ENCODE measurements around the gene KCNMB3.
"Not testable (repeated sequence)": the region's sequence is repeated elsewhere in the genome, so short reads cannot be mapped to it uniquely, and the experiment has no call there.

KCNMB3 gene

GRCh38 chr3:179263134-179263533 is 12.2 kb upstream of the KCNMB3 start:
- no peak for DNase-seq

- peak; percentile 41 to 64 for DNase-seq
Measured at GRCh38 chr3:179260949-179261765, 10.2 kb upstream of the KCNMB3 start.

GRCh38 chr3:179259959-179260756 is 9.2 kb upstream of the KCNMB3 start:
- not testable (repeated sequence) for DNase-seq

DNA sequence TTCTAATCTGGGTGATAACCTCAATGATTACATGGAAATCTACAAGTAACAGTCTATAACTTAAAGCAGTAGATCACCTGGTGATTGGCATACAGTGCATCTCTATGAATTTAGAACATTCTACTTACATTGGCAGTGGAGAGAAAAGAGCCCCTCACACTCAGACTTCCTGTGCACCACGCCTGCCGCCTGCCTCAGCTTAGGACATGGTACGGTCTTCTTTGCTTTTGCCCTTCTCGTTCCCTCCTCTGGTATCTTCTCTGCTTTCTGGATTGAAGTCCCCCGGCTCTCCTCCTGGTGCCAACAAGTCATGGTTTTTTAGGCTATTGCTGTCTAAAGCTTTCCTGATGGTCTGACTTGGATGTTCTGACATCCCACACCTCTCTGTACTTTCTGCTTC is 7.9 kb upstream of the KCNMB3 start:
- no peak for DNase-seq

DNA sequence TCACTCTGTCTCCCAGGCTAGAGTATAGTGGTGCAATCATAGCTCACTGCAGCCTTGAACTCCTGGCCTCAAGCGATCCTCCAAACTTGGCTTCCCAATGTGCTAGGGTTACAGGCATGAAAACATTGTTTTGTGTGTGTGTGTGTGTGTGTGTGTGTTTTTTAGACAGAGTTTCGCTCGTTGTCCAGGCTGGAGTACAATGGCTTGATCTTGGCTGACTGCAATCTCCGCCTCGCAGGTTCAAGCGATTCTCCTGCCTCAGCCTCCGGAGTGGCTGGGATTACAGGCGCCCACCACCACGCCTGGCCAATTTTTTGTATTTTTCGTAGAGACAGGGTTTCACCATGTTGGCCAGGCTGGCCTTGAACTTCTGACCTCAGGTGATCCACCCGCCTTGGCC is 6.8 kb upstream of the KCNMB3 start:
- DNase-seq = not testable (repeated sequence)

DNA sequence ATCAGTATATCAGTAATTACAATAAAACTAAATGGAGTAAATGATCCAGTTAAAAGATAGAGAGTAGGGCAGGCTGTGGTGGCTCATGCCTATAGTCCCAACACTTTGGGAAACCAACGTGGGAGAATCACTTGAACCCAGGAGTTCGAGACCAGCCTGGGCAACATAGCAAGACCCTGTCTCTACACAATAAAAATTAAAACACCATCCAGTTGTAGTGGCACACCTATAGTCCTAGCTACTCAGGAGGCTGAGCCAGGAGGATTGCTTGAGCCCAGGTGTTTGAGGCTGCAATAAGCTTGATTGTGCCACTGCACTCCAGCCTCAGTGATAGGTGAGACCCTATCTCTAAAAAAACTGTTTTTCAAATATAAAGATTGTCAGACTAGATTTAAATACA is 5.9 kb upstream of the KCNMB3 start:
- no peak for DNase-seq

DNA sequence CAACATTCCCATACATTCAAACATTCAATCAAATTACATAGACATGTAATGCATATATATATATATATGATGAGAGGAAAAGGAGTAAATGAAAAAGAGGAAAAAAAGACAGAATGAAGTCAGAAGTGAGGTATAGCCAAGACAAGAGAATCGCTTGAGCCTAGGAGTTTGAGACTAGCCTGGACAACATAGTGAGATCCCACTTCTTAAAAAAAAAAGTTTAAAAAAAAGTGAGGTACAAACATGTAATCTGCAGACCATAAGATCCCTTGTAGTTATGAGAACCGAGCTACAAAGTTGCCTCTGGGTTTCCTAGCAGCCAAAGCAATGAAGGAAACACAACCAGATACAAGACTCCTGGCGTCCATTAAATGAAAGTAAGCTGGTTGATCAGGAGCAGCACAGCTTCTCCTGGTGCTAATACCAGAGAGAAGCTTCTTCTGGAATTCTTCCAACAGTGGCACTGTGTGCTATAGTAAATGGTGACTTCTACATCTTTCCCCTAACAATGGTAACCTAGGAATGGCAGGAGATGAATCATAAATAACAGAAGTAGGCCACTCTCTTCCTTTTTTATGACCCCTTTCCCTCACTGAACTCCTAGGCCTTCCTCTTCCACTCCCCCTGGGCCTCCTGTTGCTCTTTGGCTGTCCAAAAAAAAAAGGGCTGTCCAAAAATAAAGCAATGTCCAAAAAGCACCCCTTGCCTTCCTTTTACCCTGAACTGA is 3.5 kb downstream of the KCNMB3 start:
- DNase-seq = no peak

GRCh38 chr3:179244878-179245277 is 6.0 kb downstream of the KCNMB3 start:
- no peak for DNase-seq

- DNase-seq = not testable (repeated sequence)
Measured at GRCh38 chr3:179242859-179243258, 8.1 kb downstream of the KCNMB3 start.

GRCh38 chr3:179240299-179240698 is 10.6 kb downstream of the KCNMB3 start:
- not testable (repeated sequence) for DNase-seq

- DNase-seq = no peak
Measured at GRCh38 chr3:179236669-179237301, 14.1 kb downstream of the KCNMB3 start.

GRCh38 chr3:179234199-179234598 is 16.7 kb downstream of the KCNMB3 start:
- DNase-seq = no peak

DNA sequence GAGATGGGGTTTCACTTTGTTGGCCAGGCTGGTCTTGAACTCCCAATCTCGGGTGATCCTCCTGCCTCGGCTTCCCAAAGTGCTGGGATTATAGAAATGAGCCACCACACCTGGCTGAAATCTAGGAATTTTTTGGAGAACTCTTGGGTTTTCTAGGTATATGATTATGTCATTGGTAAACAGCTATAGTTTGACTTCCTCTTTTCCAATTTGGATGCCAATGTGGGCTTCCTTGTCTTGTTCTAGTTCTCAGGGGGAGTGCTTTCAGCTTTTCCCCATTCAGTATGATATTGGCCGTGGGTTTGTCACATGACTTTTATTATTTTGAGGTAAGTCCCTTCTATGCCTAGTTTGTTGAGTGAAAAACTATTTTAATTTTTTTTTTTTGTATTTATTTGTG is 17.9 kb downstream of the KCNMB3 start:
- DNase-seq = no peak

GRCh38 chr3:179229177-179229576 is 21.7 kb downstream of the KCNMB3 start:
- DNase-seq = no peak

- no peak for DNase-seq
Measured at GRCh38 chr3:179227349-179227748, 23.6 kb downstream of the KCNMB3 start.

GRCh38 chr3:179224584-179224983 is 26.3 kb downstream of the KCNMB3 start:
- no peak for DNase-seq

- DNase-seq = no peak
Measured at GRCh38 chr3:179223548-179223947, 27.4 kb downstream of the KCNMB3 start.

DNA sequence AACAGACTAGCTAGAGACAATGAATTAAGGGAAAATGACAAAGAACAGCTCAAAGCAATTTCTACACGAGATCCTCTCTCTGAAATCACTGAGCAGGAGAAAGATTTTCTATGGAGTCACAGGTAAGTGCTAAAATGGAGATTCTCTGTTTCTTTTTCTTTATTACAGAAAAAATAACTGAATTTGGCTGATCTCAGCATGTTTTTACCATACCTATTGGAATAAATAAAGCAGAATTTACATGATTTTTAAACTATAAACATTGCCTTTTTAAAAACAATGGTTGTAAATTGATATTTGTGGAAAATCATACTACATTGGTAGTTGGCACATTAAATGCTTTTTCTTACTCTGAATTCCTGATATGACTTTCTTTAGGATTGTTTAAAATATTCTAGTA is 32.7 kb downstream of the KCNMB3 start:
- DNase-seq = not testable (repeated sequence)

DNA sequence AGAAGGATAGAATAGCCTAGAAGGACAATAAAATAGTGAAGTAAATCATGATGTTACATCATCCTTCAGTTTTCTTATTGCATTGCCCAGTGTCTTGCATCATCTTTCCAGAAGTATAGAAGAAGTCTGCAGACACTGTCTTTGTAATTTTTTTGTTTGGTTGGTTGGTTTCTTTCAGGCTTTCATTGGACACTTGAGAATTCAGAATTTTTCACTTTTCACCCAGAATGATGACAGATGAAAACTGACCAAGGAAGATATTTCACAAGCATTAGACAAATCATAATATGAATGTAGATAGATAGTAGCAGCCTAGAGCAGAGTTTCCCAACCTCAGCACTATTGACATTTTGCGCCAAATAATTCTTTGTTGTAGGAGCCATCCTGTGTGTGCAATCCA is 35.4 kb downstream of the KCNMB3 start:
- DNase-seq = not testable (repeated sequence)

GRCh38 chr3:179200790-179201189 is 50.1 kb downstream of the KCNMB3 start:
- DNase-seq = no peak

DNA sequence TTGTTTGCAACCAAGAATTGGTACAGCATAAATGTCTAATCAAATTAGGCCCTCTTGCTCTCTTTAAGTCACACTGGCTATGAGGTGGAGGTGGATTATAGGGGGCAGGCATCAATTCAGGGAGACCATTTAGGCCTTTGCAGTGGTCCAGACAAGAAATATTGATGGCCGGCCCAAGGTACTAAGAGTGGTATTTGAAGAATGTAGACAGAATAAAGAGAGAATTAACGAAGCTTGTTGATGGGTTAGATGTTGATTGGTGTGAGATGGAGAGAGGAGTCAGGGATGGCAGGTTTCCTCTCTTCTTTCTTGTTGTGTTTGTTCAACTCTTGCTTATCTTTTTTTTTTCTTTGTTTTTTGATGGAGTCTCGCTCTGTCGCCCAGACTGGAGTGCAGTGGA is 54.2 kb downstream of the KCNMB3 start:
- DNase-seq = no peak

- DNase-seq = no peak
Measured at GRCh38 chr3:179196098-179196497, 54.8 kb downstream of the KCNMB3 start.

- no peak for DNase-seq
Measured at GRCh38 chr3:179194931-179195330, 56.0 kb downstream of the KCNMB3 start.

Data from hippocampal formation (tissue), 2 donors.